CD4-positive, alpha-beta T cell treated with Interleukin-12 subunit alpha and Interleukin-12 subunit beta, for 1 hour (primary cell): ENCODE measurements around the gene SACS.
A peak's percentile ranks its signal among the peaks of the same experiment; 100 is the strongest.

Source experiments
- DNase-seq: peaks from one replicate; pipeline ENCODE4 v3.0.0-alpha.2; 2020

SACS gene

GRCh38 chr13:23433171-23434153 lies at the start of gene SACS:
Gene SACS, minus strand, starts transcription at chr13:23433702. Its CDS starts 22,463 bp downstream, at chr13:23411239.
- DNase-seq: no peak

DNA sequence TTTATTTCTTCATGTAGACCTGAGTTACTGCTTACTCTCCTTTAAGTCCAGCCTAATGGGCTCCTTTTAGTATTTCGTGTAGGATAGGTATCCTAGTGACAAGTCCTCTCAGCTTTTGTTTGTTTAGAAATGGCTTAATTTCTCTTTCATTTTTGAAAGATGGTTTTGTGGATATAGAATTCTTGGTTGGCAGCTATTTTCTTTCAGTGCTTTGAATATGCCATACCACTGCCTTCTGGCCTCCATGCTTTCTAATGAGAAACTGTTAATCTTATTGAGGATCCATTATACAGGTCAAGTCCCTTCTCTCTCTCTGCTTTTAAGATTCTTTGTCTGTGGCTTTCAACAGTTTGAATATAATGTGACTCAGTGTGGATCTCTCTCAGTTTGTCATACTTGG lies 46.8 kb upstream of the SACS start:
- DNase-seq: no peak

GRCh38 chr13:23477101-23477500 lies 43.6 kb upstream of the SACS start:
- DNase-seq: no peak

GRCh38 chr13:23473221-23473620 lies 39.7 kb upstream of the SACS start:
- no peak for DNase-seq

GRCh38 chr13:23472189-23472588 lies 38.7 kb upstream of the SACS start:
- DNase-seq: no peak

DNA sequence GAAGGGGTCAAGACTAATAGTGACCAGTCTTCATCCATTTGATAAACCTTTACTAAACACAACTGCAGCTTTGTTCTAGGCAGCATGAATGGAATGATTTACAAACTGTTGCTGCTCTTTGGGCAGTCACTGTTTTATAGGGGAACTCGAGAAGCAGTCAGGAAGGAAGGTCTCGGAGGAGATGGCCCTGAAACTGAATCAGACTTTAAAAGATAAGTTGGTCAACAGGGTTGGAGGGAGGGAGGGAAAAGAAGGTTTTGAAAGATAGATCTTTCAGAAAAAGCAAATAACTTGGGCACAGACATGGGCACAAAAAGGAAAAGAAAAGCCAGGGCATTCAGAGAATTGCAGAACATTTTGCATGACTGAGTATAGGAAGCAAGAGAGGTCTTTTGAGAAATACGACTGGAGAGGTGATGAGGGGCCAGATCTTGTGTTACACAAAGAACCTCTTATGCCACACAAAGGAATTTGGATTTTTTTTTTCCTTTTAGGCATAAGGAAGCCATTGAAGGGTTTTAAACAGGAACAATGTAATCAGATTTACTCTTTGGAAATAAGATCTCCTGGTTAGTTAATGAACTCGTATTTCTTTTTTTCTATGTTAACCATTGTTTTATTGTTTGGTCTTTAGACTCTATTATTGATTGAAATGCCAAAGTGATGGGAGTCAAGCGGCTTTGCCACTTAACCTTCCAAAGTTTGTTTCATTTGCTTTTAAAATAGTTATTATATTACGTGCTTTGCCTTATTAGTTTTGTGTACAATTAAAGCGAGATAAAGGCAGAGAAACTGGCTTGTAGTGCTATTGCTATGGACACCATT lies 37.5 kb upstream of the SACS start:
- DNase-seq: no peak

DNA sequence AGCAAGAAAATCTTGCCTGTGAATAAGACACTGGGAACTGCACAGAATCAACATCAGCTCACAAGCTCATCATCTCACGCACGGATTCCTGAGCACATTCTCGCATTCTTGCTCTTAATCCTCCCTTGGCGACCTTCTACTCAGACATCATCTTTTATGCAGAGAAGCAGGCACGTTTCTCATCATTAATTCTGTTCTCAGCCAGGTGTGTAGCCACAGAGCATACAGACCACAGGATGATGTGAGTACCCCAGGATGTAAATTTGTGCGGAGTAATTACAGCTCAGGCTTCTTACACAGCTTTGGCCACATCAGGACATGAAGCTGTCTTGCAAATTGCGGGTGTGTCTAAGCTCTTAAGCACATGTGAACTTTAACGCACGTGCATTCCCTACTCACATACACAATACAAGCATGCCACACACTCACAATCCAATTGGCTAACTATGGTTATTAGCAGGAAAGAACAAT lies 36.5 kb upstream of the SACS start:
- DNase-seq: no peak

DNA sequence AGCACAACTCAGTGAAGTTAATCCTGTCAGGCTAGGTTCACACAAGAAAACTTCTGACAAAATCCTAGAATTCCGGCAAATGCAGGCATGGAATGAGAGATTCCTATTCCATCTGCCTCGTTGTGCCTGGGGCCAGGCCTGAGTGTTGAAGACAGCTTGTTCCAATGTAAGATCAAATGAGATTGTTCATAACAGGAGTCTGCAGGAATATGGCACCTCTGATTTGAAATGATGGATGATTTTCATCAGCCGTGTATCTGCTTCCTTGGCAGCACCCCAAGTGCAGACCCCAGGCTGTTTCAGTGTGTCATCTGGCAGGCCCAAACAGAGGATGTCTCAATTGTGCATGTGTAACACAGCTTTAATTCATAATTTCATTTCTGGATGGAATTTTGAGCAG lies 35.3 kb upstream of the SACS start:
- DNase-seq: no peak

GRCh38 chr13:23467932-23468278 lies 34.4 kb upstream of the SACS start:
- no peak for DNase-seq

GRCh38 chr13:23467048-23467931 lies 33.8 kb upstream of the SACS start:
- DNase-seq: no peak

- DNase-seq: peak; percentile 68
Observed at GRCh38 chr13:23466144-23467002, 32.9 kb upstream of the SACS start.

- no peak for DNase-seq
Observed at GRCh38 chr13:23463661-23464060, 30.2 kb upstream of the SACS start.

DNA sequence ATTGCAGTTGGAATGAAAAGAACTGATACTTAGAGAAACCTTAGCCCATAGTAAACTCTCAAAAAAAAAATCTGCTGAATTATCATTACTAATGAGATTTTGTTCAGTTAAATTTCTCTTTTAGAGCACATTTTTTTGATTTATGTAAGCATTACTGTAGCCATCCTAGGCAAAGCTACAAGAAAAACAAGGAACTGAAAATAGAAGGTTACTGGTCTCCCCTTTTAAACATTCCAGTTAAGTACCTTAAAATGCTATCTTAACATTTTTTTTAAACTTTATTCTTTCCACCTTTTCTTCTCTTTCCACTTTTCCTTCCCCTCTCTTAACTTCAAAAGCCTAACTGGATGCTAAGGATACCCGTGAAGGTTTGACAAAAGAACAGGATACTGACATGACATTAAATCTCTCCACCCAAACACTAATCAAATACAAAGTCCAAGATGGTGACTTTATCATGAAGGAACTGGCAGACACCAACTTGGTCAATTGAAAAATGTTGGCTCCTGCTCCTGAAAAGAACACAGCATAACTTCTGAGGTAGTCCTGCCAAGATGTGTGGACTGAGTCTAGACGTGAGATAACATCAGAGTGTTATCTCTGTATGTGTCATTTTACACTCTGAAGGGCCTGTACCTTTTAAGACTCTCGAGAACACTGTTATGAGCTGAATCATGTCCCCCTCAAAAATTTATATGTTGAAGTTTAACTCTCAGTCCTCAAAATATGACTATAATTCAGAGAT lies 29.5 kb upstream of the SACS start:
- DNase-seq: no peak

DNA sequence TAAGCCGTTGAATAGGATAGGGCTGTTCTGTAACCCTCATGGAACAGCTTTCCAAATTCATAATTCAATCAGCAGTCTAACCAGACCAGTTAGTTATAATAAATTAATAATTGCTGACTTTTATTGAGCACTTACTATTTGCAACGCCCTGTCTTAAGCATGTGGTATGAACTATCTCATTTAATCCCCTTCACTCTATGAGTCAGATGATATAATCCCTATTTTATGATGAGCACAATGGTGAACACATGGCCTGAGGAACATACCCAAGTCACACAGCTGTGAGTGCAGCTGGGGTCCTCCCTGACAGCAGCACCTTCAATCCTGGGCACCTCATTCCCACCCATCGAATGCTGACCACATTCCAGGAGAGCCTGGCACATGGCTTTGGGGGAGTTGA lies 28.0 kb upstream of the SACS start:
- DNase-seq: no peak

DNA sequence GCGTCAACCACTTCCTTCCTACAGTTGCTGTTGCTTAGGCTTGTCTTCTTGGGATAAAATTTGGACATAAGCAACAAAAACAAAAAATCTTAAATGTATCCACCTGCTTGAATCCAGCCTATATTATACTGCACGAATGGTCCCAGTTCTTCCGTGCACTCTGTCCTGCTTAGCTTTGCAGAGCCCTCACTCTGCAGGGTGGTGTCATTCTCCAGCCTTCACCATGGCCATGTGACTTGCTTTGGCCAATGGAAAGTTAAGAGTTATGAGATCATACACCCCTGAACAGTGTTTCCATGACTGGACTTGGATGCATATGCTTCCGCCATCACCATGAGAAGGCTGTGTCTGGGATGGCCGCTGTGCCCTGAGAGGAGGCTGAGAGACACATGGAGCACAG lies 27.4 kb upstream of the SACS start:
- DNase-seq: no peak

DNA sequence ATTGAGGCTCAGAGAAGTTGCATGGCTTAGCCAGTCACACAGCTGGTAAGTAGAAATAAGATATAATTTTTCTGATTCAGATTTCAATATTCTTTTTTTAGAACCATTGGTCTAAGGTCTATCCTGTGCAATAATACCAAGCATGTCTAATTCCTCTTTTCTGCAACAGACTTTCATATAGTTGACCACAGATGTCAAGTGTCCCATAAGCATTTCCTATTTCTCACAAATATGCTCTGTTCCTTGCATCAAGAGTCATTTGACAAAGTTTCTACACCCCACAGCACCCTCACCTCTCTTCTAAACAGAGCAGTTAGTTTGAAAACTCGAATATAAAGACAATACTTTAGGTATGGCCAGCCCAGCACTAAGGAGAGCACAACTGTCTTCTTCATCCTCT lies 26.8 kb upstream of the SACS start:
- DNase-seq: no peak

GRCh38 chr13:23458989-23459388 lies 25.5 kb upstream of the SACS start:
- no peak for DNase-seq

DNA sequence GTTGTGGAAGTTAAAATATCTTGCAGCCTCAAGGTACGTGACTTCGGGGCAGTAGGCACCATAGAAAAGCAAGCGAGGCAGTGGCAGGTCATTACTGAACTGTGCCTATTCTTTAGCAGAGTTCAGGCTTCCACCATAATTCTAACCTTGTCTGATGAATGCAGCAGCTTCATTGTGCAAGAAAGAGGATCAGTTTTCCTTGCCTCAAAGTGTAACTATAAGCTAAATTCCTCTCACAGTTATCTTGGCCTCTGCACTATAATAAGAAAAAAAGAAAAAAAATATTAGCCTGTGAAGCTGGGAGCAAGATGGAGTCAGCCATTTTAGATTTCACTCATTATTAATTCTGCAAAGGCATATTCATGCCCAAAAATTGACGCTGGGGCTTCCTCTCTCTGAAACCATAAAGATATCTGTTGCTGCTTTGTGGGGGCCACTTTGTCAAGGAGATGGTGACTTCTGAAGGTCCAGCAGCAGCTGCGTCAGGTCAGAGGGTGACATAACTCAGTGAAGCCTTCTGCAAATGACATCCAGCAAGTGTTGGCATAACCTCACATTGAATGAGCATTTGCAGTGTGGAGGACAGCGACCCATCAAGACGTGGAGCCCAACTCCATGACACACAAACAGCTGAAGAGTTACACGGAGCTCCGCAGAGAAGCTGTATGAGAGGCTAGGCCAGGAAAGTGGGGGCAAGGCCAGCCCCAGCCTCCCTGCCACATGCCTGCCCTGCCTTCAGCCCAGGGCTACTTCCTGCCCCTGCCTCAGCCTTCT lies 23.1 kb upstream of the SACS start:
- DNase-seq: no peak

GRCh38 chr13:23455401-23456185 lies 22.1 kb upstream of the SACS start:
- no peak for DNase-seq
